WERI-Rb-1 (cell line): Measurements from ENCODE around the gene TLDC2.

Source experiments
- DNase-seq: peaks from one replicate; pipeline ENCODE4 v3.0.0-alpha.2; 2020
- H3K27ac ChIP-seq: fragments of 250-450 bp; sonication (Bioruptor Pico); 2 replicates; pipeline ENCODE4 v1.5.1; 2020; ENCODE audit warnings: mild to moderate bottlenecking, moderate library complexity
- H3K27me3 ChIP-seq: fragments of 250-450 bp; sonication (Bioruptor Pico); 2 replicates; pipeline ENCODE4 v1.5.1; 2021; ENCODE audit warnings: mild to moderate bottlenecking, low read depth, moderate library complexity; ENCODE audit not compliant: insufficient read depth, severe bottlenecking
- H3K36me3 ChIP-seq: fragments of 250-450 bp; sonication (Bioruptor Pico); 2 replicates; pipeline ENCODE4 v1.5.1; 2020; ENCODE audit warnings: mild to moderate bottlenecking, moderate library complexity
- H3K4me3 ChIP-seq: 2 replicates; pipeline ENCODE4 v1.5.1; 2011; ENCODE audit warnings: low read depth, mild to moderate bottlenecking, control low read depth, low read length
- H3K9me3 ChIP-seq: fragments of 250-450 bp; sonication (Bioruptor Pico); 2 replicates; pipeline ENCODE4 v1.5.1; 2021; ENCODE audit warnings: mild to moderate bottlenecking, moderate library complexity; ENCODE audit not compliant: severe bottlenecking
- CTCF ChIP-seq: IDR thresholded peaks from 2 replicates; pipeline ENCODE4 v1.5.1; 2011; ENCODE audit warnings: low read depth, mild to moderate bottlenecking, control low read depth, inconsistent platforms, low read length

TLDC2 gene

GRCh38 chr20:36859700-36860330, 16.1 kb upstream of the TLDC2 start:
- no peak for TF ChIP-seq CTCF
- Histone ChIP-seq H3K9me3 (no peaks in the 10 kb centered on the region), H3K27ac (no peak overlapping the region), H3K4me3 (no peak overlapping the region), H3K36me3 (peaks cover 26% of the 10 kb centered on the region), H3K27me3 (no peaks in the 10 kb centered on the region)
- no peak for DNase-seq

GRCh38 chr20:36860339-36860738, 15.6 kb upstream of the TLDC2 start:
- Histone ChIP-seq H3K36me3 (peaks cover 26% of the 10 kb centered on the region), H3K27ac (no peak overlapping the region), H3K9me3 (no peaks in the 10 kb centered on the region), H3K4me3 (no peak overlapping the region), H3K27me3 (no peaks in the 10 kb centered on the region)
- no peak for DNase-seq
- no peak for TF ChIP-seq CTCF

GRCh38 chr20:36860811-36861624, 14.9 kb upstream of the TLDC2 start:
- no peaks in the 10 kb centered on the region for H3K27me3 ChIP-seq
- no peak overlapping the region; the same call in 1 of the 2 replicates for H3K27ac ChIP-seq
- H3K36me3 ChIP-seq: peaks cover 26% of the 10 kb centered on the region
- no peak overlapping the region for H3K4me3 ChIP-seq
- TF ChIP-seq CTCF: no peak
- H3K9me3 ChIP-seq: no peaks in the 10 kb centered on the region
- DNase-seq: no peak

DNA sequence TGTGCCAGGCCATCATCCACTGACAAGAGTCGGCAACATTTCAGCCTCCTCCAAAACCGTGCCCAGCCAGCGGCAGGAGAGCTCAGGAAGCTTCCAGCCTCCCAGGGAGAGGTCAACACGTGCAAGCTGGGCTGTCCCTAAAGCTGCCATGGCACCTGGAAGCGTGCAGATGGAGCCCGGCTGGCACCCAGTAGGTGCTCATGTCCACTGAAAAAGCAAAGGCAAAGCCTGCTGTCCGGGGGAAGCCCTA, 14.4 kb upstream of the TLDC2 start:
- no peaks in the 10 kb centered on the region for H3K9me3 ChIP-seq
- peaks cover 26% of the 10 kb centered on the region for H3K36me3 ChIP-seq
- no peak for DNase-seq
- TF ChIP-seq CTCF: no peak
- no peaks in the 10 kb centered on the region for H3K27me3 ChIP-seq
- H3K27ac ChIP-seq: peak overlapping the region; percentile 48
- H3K4me3 ChIP-seq: peak overlapping the region; percentile 53; the same call in 1 of the 2 replicates

- TF ChIP-seq CTCF: no peak
- H3K36me3 ChIP-seq: peaks cover 26% of the 10 kb centered on the region
- H3K4me3 ChIP-seq: peak overlapping the region; percentile 53
- no peaks in the 10 kb centered on the region for H3K27me3 ChIP-seq
- DNase-seq: peak; percentile 66
- H3K27ac ChIP-seq: peak overlapping the region; percentile 48
- no peaks in the 10 kb centered on the region for H3K9me3 ChIP-seq
These were observed 13.8 kb upstream of the TLDC2 start for GRCh38 chr20:36861875-36862801.
